GM18498 (cell line): Measurements from ENCODE around the gene HOMER1.
"Not testable (repeated sequence)": the region's sequence is repeated elsewhere in the genome, so short reads cannot be mapped to it uniquely, and the experiment has no call there.

Source experiments
- ATAC-seq: cut with Tn5 transposase; IDR thresholded peaks from one replicate; pipeline ENCODE4 v1.9.1; 2021; ENCODE audit warnings: mild to moderate bottlenecking, moderate library complexity; ENCODE audit not compliant: unreplicated experiment

The HOMER1 gene

GRCh38 chr5:79423296-79423695 is 90.6 kb downstream of the HOMER1 start:
- no peak for ATAC-seq

GRCh38 chr5:79420248-79420647 is 93.7 kb downstream of the HOMER1 start:
- no peak for ATAC-seq

- no peak for ATAC-seq
Observed at GRCh38 chr5:79418276-79418675, 95.7 kb downstream of the HOMER1 start.

GRCh38 chr5:79417495-79417894 is 96.4 kb downstream of the HOMER1 start:
- no peak for ATAC-seq

GRCh38 chr5:79416499-79416898 is 97.4 kb downstream of the HOMER1 start:
- ATAC-seq = peak; percentile 95

- ATAC-seq = no peak
Observed at GRCh38 chr5:79413112-79413511, 100.8 kb downstream of the HOMER1 start.

GRCh38 chr5:79408028-79408427 is 105.9 kb downstream of the HOMER1 start:
- no peak for ATAC-seq

- ATAC-seq = no peak
Observed at GRCh38 chr5:79407591-79407990, 106.3 kb downstream of the HOMER1 start.

GRCh38 chr5:79401216-79401615 is 112.7 kb downstream of the HOMER1 start:
- no peak for ATAC-seq

GRCh38 chr5:79399046-79399445 is 114.9 kb downstream of the HOMER1 start:
- no peak for ATAC-seq

GRCh38 chr5:79397080-79397479 is 116.9 kb downstream of the HOMER1 start:
- ATAC-seq = no peak

GRCh38 chr5:79396265-79396664 is 117.7 kb downstream of the HOMER1 start:
- no peak for ATAC-seq

GRCh38 chr5:79395296-79395695 is 118.6 kb downstream of the HOMER1 start:
- ATAC-seq = no peak

GRCh38 chr5:79392776-79393175 is 121.2 kb downstream of the HOMER1 start:
- ATAC-seq = no peak

- no peak for ATAC-seq
Observed at GRCh38 chr5:79386679-79387078, 127.3 kb downstream of the HOMER1 start.

GRCh38 chr5:79385126-79385525 is 128.8 kb downstream of the HOMER1 start:
- not testable (repeated sequence) for ATAC-seq

GRCh38 chr5:79378510-79379186 is 135.3 kb downstream of the HOMER1 start:
- ATAC-seq = no peak

GRCh38 chr5:79357398-79357797 is 156.5 kb downstream of the HOMER1 start:
- no peak for ATAC-seq

GRCh38 chr5:79349881-79350280 is 164.1 kb downstream of the HOMER1 start:
- no peak for ATAC-seq

- ATAC-seq = no peak
Observed at GRCh38 chr5:79349047-79349446, 164.9 kb downstream of the HOMER1 start.

- no peak for ATAC-seq
Observed at GRCh38 chr5:79346420-79346824, 167.5 kb downstream of the HOMER1 start.

- no peak for ATAC-seq
Observed at GRCh38 chr5:79333852-79334557, 179.9 kb downstream of the HOMER1 start.

GRCh38 chr5:79330071-79330470 is 183.9 kb downstream of the HOMER1 start:
- ATAC-seq = no peak
